Central memory CD8-positive, alpha-beta T cell (primary cell): ENCODE measurements around the gene PDLIM1.

ENCODE experiments used
- ATAC-seq: fragments of 150-1000 bp; cut with Tn5 transposase; replicated peaks from 2 replicates; pipeline ENCODE4 v1.10.0; 2022; ENCODE audit warnings: mild to moderate bottlenecking, moderate FRiP score, moderate number of reproducible peaks; ENCODE audit not compliant: poor library complexity, severe bottlenecking; ENCODE audit errors: extremely low read depth
- DNase-seq, 2 donors: peaks; one replicate each; pipeline ENCODE4 v3.0.0; 2021; ENCODE audit warnings: low spot score in 2 of 2
- H3K27ac Mint-ChIP-seq: one replicate; pipeline ENCODE4 v1.8.0; 2022; ENCODE audit warnings: low read depth, mild to moderate bottlenecking, moderate library complexity, mixed read lengths
- H3K27me3 Mint-ChIP-seq: one replicate; pipeline ENCODE4 v1.8.0; 2022; ENCODE audit warnings: mixed read lengths
- H3K36me3 Mint-ChIP-seq: one replicate; pipeline ENCODE4 v1.8.0; 2022; ENCODE audit warnings: mild to moderate bottlenecking, moderate library complexity, mixed read lengths; ENCODE audit not compliant: insufficient read depth
- H3K4me1 Mint-ChIP-seq: one replicate; pipeline ENCODE4 v1.8.0; 2022; ENCODE audit warnings: mixed read lengths
- H3K4me3 Mint-ChIP-seq: one replicate; pipeline ENCODE4 v1.8.0; 2022; ENCODE audit warnings: mild to moderate bottlenecking, moderate library complexity, mixed read lengths
- H3K9me3 Mint-ChIP-seq: one replicate; pipeline ENCODE4 v1.8.0; 2022; ENCODE audit warnings: mixed read lengths

Gene PDLIM1

GRCh38 chr10:95293631-95294030 lies 2.8 kb upstream of the PDLIM1 start:
- H3K4me3 Mint-ChIP-seq: no peak overlapping the region
- peaks cover 7% of the 10 kb centered on the region for H3K27me3 Mint-ChIP-seq
- H3K27ac Mint-ChIP-seq: no peak overlapping the region
- peaks cover 31% of the 10 kb centered on the region for H3K4me1 Mint-ChIP-seq
- DNase-seq (no peak), ATAC-seq (no peak)
- H3K9me3 Mint-ChIP-seq: no peaks in the 10 kb centered on the region
- H3K36me3 Mint-ChIP-seq: peaks cover 2% of the 10 kb centered on the region

GRCh38 chr10:95291365-95292039 lies 699 bp upstream of the PDLIM1 start:
- Mint-ChIP-seq H3K36me3 (peaks cover 4% of the 10 kb centered on the region), H3K4me1 (peaks cover 31% of the 10 kb centered on the region), H3K27ac (no peak overlapping the region), H3K4me3 (peak overlapping the region; percentile 78), H3K9me3 (no peaks in the 10 kb centered on the region), H3K27me3 (peaks cover 7% of the 10 kb centered on the region)
- DNase-seq (no peak), ATAC-seq (no peak)

- H3K27ac Mint-ChIP-seq: no peak overlapping the region
- H3K27me3 Mint-ChIP-seq: peaks cover 7% of the 10 kb centered on the region
- no peak for ATAC-seq
Measured at GRCh38 chr10:95289921-95290421, 832 bp downstream of the PDLIM1 start.

DNA sequence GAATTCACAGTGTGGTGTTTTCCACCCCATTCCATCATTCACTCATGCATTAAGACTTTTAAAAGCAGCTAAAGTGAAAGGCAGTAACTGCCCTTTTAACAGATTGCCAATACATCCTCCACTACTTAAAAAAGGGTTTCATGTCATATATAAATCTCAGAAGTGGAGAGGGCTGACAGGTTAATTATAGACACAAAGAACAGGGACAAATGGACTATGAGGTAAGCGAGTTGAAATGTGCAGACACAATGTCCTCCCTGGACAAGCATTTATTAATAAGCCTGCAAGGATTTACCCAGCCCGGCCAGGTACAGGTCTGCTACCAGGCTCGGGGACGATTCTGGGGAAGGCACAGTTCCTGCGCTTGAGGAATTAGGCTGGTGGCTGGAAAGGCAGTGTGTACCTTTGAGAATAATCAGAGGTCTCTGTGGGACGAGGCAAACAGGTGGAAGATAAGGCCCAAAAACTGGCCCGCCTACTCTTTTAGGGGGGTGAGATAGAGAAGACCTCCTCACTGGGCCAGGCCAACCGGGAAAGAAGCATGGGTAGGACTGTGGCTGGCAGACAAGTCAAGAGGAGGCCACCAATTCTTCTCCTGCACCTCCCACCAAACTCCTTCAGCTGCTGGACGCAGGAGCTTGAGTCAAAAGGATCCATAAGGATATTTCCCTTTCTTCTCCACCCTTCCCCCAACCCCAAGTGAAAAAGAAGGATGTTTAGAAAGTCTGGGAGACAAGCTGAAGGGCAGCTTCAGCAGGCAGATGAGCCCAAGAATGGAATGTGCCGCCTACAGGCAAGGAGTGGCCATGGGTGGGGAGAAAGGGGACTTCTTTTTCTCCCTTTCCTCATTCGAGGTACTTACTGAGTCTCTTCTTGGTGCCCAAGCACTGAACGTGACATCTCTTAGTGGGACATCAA lies 1.5 kb downstream of the PDLIM1 start:
- peaks cover 5% of the 10 kb centered on the region for H3K36me3 Mint-ChIP-seq
- H3K9me3 Mint-ChIP-seq: no peaks in the 10 kb centered on the region
- H3K4me1 Mint-ChIP-seq: peaks cover 21% of the 10 kb centered on the region
- ATAC-seq (no peak), DNase-seq (no peak)
- peak overlapping the region; percentile 78 for H3K4me3 Mint-ChIP-seq
- peaks cover 7% of the 10 kb centered on the region for H3K27me3 Mint-ChIP-seq
- peak overlapping the region; percentile 38 for H3K27ac Mint-ChIP-seq

More at GRCh38 chr10:95289921-95290421, 832 bp downstream of the PDLIM1 start:
- H3K4me1 Mint-ChIP-seq: peaks cover 23% of the 10 kb centered on the region
- peaks cover 6% of the 10 kb centered on the region for H3K36me3 Mint-ChIP-seq
- no peak for DNase-seq
- no peaks in the 10 kb centered on the region for H3K9me3 Mint-ChIP-seq
- H3K4me3 Mint-ChIP-seq: peak overlapping the region; percentile 78

GRCh38 chr10:95288303-95288702 lies 2.5 kb downstream of the PDLIM1 start:
- Mint-ChIP-seq H3K4me3 (no peak overlapping the region), H3K9me3 (no peaks in the 10 kb centered on the region), H3K4me1 (peaks cover 21% of the 10 kb centered on the region), H3K27ac (no peak overlapping the region), H3K27me3 (peaks cover 7% of the 10 kb centered on the region), H3K36me3 (peaks cover 5% of the 10 kb centered on the region)
- DNase-seq: no peak
- no peak for ATAC-seq

GRCh38 chr10:95287281-95287680 lies 3.5 kb downstream of the PDLIM1 start:
- Mint-ChIP-seq H3K27ac (no peak overlapping the region), H3K27me3 (peaks cover 7% of the 10 kb centered on the region), H3K9me3 (no peaks in the 10 kb centered on the region), H3K4me3 (no peak overlapping the region), H3K36me3 (peaks cover 5% of the 10 kb centered on the region), H3K4me1 (peaks cover 21% of the 10 kb centered on the region)
- DNase-seq (no peak), ATAC-seq (no peak)

GRCh38 chr10:95286707-95287106 lies 4.1 kb downstream of the PDLIM1 start:
- no peaks in the 10 kb centered on the region for H3K9me3 Mint-ChIP-seq
- H3K27ac Mint-ChIP-seq: no peak overlapping the region
- H3K4me3 Mint-ChIP-seq: no peak overlapping the region

DNA sequence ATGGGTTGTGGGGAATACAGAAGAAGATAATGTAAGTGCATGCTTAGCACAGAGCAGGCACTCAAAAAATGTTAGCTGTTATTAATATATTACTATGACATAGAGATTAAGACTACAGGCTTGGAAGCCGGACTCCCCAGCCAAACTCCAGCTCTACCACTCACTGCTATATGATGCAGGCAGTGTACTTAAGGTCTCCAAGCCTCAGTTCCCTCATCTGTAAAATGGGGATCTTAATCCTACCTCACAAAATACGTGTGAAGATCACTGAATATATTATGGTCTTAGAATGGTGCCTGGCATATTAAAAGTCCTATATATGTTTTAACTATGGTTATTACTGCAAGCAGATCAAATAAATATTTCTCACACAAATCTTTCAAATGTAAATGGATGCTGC lies 5.2 kb downstream of the PDLIM1 start:
- ATAC-seq (no peak), DNase-seq (no peak)
- Mint-ChIP-seq H3K27ac (no peak overlapping the region), H3K4me3 (no peak overlapping the region), H3K9me3 (no peaks in the 10 kb centered on the region), H3K4me1 (peaks cover 13% of the 10 kb centered on the region), H3K36me3 (peaks cover 6% of the 10 kb centered on the region), H3K27me3 (peaks cover 7% of the 10 kb centered on the region)

More at GRCh38 chr10:95286707-95287106, 4.1 kb downstream of the PDLIM1 start:
- DNase-seq (no peak), ATAC-seq (no peak)
- Mint-ChIP-seq H3K36me3 (peaks cover 5% of the 10 kb centered on the region), H3K4me1 (peaks cover 18% of the 10 kb centered on the region), H3K27me3 (peaks cover 7% of the 10 kb centered on the region)

DNA sequence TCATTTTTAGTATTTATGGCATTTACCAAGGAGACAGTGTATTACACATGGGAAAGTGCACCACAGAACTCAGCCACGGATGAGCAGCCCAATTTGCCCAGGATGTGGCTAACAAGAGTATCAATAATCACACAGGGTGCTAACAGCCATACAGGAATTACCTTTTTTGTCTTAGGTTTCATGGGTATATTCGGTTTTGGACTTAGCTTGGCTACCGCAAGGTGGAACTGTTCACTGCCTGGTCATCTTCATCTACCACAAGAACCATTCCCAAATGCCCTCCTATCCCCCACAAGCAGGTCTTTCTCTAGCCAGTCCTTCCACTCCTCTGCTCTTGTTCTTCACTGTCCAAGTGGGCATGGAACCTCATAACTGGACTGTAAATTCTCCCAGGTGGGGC lies 6.0 kb downstream of the PDLIM1 start:
- Mint-ChIP-seq H3K9me3 (no peaks in the 10 kb centered on the region), H3K4me3 (no peak overlapping the region), H3K36me3 (peaks cover 6% of the 10 kb centered on the region), H3K4me1 (peaks cover 8% of the 10 kb centered on the region), H3K27me3 (peaks cover 7% of the 10 kb centered on the region), H3K27ac (no peak overlapping the region)
- no peak for DNase-seq
- no peak for ATAC-seq

DNA sequence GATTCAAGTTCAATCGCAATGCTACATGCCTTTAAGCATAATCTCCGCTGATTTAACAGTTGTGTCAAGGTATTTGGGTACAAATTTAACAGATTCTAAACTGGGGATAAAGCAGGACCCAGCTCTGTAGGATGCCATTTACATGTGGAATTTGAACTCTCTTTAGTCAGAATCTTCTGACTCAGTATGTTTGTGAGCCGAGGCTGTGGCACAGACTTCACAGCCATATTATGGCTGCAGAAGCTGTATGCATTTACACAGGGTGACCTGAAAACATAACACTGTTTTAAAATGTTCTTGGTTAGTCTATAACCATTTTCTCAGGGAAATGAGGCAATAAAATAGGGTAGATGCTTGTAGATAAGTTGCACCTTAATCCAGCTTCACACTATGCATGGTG lies 8.7 kb downstream of the PDLIM1 start:
- ATAC-seq (no peak), DNase-seq (no peak)
- Mint-ChIP-seq H3K9me3 (no peaks in the 10 kb centered on the region), H3K27me3 (no peaks in the 10 kb centered on the region), H3K36me3 (peaks cover 4% of the 10 kb centered on the region), H3K4me1 (peaks cover 8% of the 10 kb centered on the region), H3K27ac (no peak overlapping the region), H3K4me3 (no peak overlapping the region)

- H3K27me3 Mint-ChIP-seq: no peaks in the 10 kb centered on the region
- H3K27ac Mint-ChIP-seq: no peak overlapping the region
- ATAC-seq (no peak), DNase-seq (no peak)
- no peaks in the 10 kb centered on the region for H3K9me3 Mint-ChIP-seq
- peaks cover 8% of the 10 kb centered on the region for H3K4me1 Mint-ChIP-seq
- H3K36me3 Mint-ChIP-seq: peaks cover 4% of the 10 kb centered on the region
- no peak overlapping the region for H3K4me3 Mint-ChIP-seq
Measured at GRCh38 chr10:95281206-95281605, 9.6 kb downstream of the PDLIM1 start.

DNA sequence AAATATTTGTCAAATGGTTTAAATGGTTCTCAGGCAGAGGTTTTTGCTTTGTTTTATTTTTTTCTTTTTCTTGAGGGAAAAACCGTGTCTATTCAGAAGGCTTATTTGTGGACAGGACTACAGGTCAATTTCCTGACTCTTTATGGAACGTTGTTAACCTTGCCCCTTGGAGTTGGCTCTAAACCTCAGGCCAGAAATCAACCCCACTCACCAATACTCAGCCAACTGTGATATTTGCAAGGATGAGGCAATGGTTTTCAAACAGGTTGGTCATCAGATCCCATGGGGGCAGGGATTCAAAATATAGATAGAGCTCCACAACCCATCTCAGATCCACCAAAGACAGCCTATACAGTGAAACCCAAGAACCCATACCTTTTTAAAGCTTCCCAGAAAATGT lies 10.2 kb downstream of the PDLIM1 start:
- H3K4me1 Mint-ChIP-seq: peaks cover 8% of the 10 kb centered on the region
- H3K4me3 Mint-ChIP-seq: no peak overlapping the region
- no peak for ATAC-seq
- no peaks in the 10 kb centered on the region for H3K9me3 Mint-ChIP-seq
- peaks cover 3% of the 10 kb centered on the region for H3K36me3 Mint-ChIP-seq
- H3K27me3 Mint-ChIP-seq: no peaks in the 10 kb centered on the region
- DNase-seq: no peak
- no peak overlapping the region for H3K27ac Mint-ChIP-seq
